OCI-LY7 (cell line): Measurements from ENCODE around the gene ADSS1. TPM values are rescaled to one million over a fixed set of nuclear protein-coding genes. Genes with fewer than 3 reads are reported as not detected.

Experiments
- BruUV-seq: library from RNA; stranded (reverse); fragments of 400-500 nt; replicated peaks from 2 replicates; lab custom pipeline; 2021; lab: Mats Ljungman, UMichigan
- CTCF ChIA-PET: fragments of 300-600 bp; sonication (Branson Sonifier 250); formaldehyde crosslinking; loops from one replicate; lab custom pipeline; 2022; ENCODE audit warnings: antibody characterized with exemption; ENCODE audit not compliant: unreplicated experiment; lab: Charles Lee
- POLR2A ChIA-PET: fragments of 300-600 bp; sonication (Branson Sonifier 250); formaldehyde crosslinking; loops from one replicate; lab custom pipeline; 2022; ENCODE audit warnings: antibody characterized with exemption; lab: Charles Lee
- DNase-seq: peaks from one replicate; pipeline ENCODE4 v3.0.0-alpha.2; 2015; ENCODE audit warnings: low spot score
- H2AFZ ChIP-seq: fragments of 200-600 bp; sonication (generic), shearing (Covaris generic); 2 replicates; pipeline ENCODE4 v1.6.1; 2014; ENCODE audit warnings: mild to moderate bottlenecking, antibody characterized with exemption, low read length, moderate library complexity
- H3K27ac ChIP-seq: fragments of 200-600 bp; sonication (generic); 2 replicates; pipeline ENCODE4 v1.5.1; 2014; ENCODE audit warnings: mixed run types, low read depth, mild to moderate bottlenecking, moderate library complexity, low read length, inconsistent platforms; ENCODE audit not compliant: poor library complexity, severe bottlenecking
- H3K36me3 ChIP-seq: fragments of 200-600 bp; sonication (generic); 2 replicates; pipeline ENCODE4 v1.6.1; 2014; ENCODE audit warnings: mild to moderate bottlenecking, antibody characterized with exemption, low read length, moderate library complexity, mixed read lengths; ENCODE audit not compliant: insufficient read depth
- H3K4me1 ChIP-seq: fragments of 200-600 bp; sonication (generic); 2 replicates; pipeline ENCODE4 v1.5.1; 2014; ENCODE audit warnings: mild to moderate bottlenecking, low read length; ENCODE audit not compliant: insufficient read depth, poor library complexity, severe bottlenecking
- H3K4me2 ChIP-seq: fragments of 200-600 bp; sonication (generic); 2 replicates; pipeline ENCODE4 v1.6.1; 2014; ENCODE audit warnings: mild to moderate bottlenecking, low read length
- H3K4me3 ChIP-seq: fragments of 200-600 bp; sonication (generic); 2 replicates; pipeline ENCODE4 v1.5.1; 2014; ENCODE audit warnings: mild to moderate bottlenecking, low read depth, low read length; ENCODE audit not compliant: poor library complexity, severe bottlenecking
- H3K79me2 ChIP-seq: fragments of 200-600 bp; sonication (generic); 2 replicates; pipeline ENCODE4 v1.6.1; 2016; ENCODE audit warnings: low read depth, mild to moderate bottlenecking, low read length, moderate library complexity, mixed read lengths; ENCODE audit not compliant: insufficient read depth
- H3K9me2 ChIP-seq: fragments of 200-600 bp; sonication (generic); 2 replicates; pipeline ENCODE4 v1.6.1; 2016; ENCODE audit warnings: mild to moderate bottlenecking, low read length, mixed read lengths; ENCODE audit not compliant: insufficient read depth
- H3K9me3 ChIP-seq: fragments of 200-600 bp; sonication (generic); 2 replicates; pipeline ENCODE4 v1.6.1; 2014; ENCODE audit warnings: mild to moderate bottlenecking, mixed run types, low read length, mixed read lengths
- H4K20me1 ChIP-seq: fragments of 200-600 bp; sonication (generic); 2 replicates; pipeline ENCODE4 v1.6.1; 2014; ENCODE audit warnings: mild to moderate bottlenecking, antibody characterized with exemption, low read length, moderate library complexity, mixed read lengths; ENCODE audit not compliant: insufficient read depth
- EZH2phosphoT487 ChIP-seq: fragments of 200-600 bp; sonication (generic); IDR thresholded peaks from 2 replicates; pipeline ENCODE4 v1.6.1; 2018; ENCODE audit warnings: low read depth, borderline replicate concordance, mild to moderate bottlenecking, mixed run types, antibody characterized with exemption, low read length, moderate library complexity, mixed read lengths
- intact Hi-C: fragments of 100-400 bp; cut with micrococcal nuclease; formaldehyde crosslinking; loops from one replicate; pipeline ENCODE4 v1.10.0; 2022; ENCODE audit not compliant: unreplicated experiment
- total RNA-seq, 2 experiments: library from RNA; depleted of rRNA in 1 of 2; stranded (reverse); fragments of >200 nt in 1 of 2; shearing (Covaris generic) in 1 of 2; gene quantifications; 2 replicates each; pipeline ENCODE4 v1.2.3, GENCODE V29; 2014 to 2022
- TF ChIP-seq, protein P1 (sequence below): fragments of 200-600 bp; sonication (generic); conservative IDR thresholded peaks from 2 replicates; pipeline ENCODE4 v1.5.1; 2014; ENCODE audit warnings: mild to moderate bottlenecking, antibody characterized with exemption, low read length, moderate library complexity, mixed read lengths

ADSS1 gene
- total RNA-seq, 2 experiments from 2014 or later = 2.8 TPM; not detected in 1

DNA sequence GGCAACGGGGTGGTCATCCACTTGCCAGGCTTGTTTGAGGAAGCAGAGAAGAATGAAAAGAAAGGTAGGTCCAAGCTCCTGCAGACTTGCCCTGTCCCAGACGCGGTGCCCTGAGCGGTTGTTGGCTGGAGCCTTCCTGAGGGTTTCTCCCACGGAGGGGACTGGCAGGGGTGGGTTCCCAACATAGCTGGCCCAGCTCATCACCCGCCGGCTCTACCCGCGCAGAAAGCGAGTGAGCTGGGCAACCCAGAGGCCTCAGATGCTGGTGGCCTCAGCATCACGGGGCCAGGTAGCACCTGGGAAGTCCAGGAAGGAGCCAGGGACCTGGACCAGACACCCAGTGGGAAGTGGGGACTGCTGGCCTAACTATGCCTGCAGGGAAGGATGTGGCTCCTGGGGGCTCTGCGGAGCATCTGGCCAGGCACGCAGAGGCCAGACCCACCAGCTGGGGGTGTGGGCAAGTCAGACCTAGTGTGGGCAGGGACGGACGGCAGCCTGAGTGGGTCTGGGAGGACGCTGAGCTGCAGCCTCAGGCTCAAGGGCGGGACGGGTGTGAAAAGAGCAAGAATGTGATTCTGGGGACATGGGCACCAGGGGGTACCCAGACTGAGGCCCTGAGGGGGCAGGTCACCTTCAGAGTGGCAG is 14.5 kb downstream of the ADSS1 start:
- H4K20me1 ChIP-seq = no peaks in the 10 kb centered on the region
- DNase-seq = no peak
- H3K4me2 ChIP-seq = no peak overlapping the region
- H3K79me2 ChIP-seq = no peaks in the 10 kb centered on the region
- ChIA-PET POLR2A (interaction anchor here (1.2 kb wide), 1 partner anchor 16 kb away, joined by 4 read pairs; no protein-coding TSS in a partner anchor), CTCF (no interaction called here)
- no peak overlapping the region for H3K4me3 ChIP-seq
- no peaks in the 10 kb centered on the region for H3K9me3 ChIP-seq
- intact Hi-C loops = no loop called here
- no peaks in the 10 kb centered on the region for H3K9me2 ChIP-seq
- BruUV-seq = no TSS peak
- no peak overlapping the region for H3K27ac ChIP-seq
- no peak for TF ChIP-seq EZH2phosphoT487
- TF ChIP-seq, protein P1, sequence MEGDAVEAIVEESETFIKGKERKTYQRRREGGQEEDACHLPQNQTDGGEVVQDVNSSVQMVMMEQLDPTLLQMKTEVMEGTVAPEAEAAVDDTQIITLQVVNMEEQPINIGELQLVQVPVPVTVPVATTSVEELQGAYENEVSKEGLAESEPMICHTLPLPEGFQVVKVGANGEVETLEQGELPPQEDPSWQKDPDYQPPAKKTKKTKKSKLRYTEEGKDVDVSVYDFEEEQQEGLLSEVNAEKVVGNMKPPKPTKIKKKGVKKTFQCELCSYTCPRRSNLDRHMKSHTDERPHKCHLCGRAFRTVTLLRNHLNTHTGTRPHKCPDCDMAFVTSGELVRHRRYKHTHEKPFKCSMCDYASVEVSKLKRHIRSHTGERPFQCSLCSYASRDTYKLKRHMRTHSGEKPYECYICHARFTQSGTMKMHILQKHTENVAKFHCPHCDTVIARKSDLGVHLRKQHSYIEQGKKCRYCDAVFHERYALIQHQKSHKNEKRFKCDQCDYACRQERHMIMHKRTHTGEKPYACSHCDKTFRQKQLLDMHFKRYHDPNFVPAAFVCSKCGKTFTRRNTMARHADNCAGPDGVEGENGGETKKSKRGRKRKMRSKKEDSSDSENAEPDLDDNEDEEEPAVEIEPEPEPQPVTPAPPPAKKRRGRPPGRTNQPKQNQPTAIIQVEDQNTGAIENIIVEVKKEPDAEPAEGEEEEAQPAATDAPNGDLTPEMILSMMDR = no peak
- H3K36me3 ChIP-seq = no peaks in the 10 kb centered on the region
- no peak overlapping the region for H2AFZ ChIP-seq
- no peaks in the 10 kb centered on the region for H3K4me1 ChIP-seq

DNA sequence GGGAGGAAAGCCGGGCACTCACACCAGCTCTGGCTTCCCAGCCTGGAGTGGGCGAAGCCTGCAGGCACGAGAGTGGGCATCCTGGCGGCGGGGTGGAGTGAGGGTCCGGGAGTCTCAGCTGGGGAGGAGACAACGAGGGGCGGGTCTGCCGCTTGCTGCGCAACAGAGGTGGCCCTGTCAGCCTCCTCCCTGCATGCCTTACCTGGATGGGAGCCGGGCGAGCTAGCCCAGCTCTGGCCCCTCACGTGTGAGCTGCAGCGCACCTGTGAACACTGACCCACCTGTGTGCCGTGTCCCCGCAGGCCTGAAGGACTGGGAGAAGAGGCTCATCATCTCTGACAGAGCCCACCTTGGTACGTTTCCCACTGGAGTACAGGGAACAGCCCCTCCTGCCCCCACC is 15.0 kb downstream of the ADSS1 start:
- Histone ChIP-seq H3K4me3 (no peak overlapping the region), H3K4me1 (no peaks in the 10 kb centered on the region), H4K20me1 (no peaks in the 10 kb centered on the region), H3K9me2 (no peaks in the 10 kb centered on the region), H3K4me2 (no peak overlapping the region), H3K79me2 (no peaks in the 10 kb centered on the region), H3K27ac (no peak overlapping the region), H3K36me3 (no peaks in the 10 kb centered on the region), H3K9me3 (no peaks in the 10 kb centered on the region), H2AFZ (no peak overlapping the region)
- ChIA-PET POLR2A (interaction anchor here (1.2 kb wide), 1 partner anchor 15 kb away, joined by 4 read pairs; no protein-coding TSS in a partner anchor), CTCF (no interaction called here)
- intact Hi-C loops = no loop called here
- no peak for DNase-seq
- BruUV-seq = no TSS peak
- TF ChIP-seq, protein P1 = no peak
- TF ChIP-seq EZH2phosphoT487 = no peak
